AG09319 (cell line): Measurements from ENCODE around the gene TAX1BP3.

Experiments
- DNase-seq: peaks from one replicate; pipeline ENCODE4 v3.0.0-alpha.2; 2010; ENCODE audit warnings: low read depth; ENCODE audit errors: extremely low read depth
- CTCF ChIP-seq: IDR thresholded peaks from 2 replicates; pipeline ENCODE4 v1.5.1; 2011; ENCODE audit warnings: low read depth, mild to moderate bottlenecking, inconsistent platforms, low read length, moderate library complexity

Gene TAX1BP3

GRCh38 chr17:3641717-3642486, 26.5 kb downstream of the TAX1BP3 start:
- TF ChIP-seq CTCF = no peak

GRCh38 chr17:3641014-3641413, 27.4 kb downstream of the TAX1BP3 start:
- no peak for TF ChIP-seq CTCF
- no peak for DNase-seq

More at GRCh38 chr17:3641717-3642486, 26.5 kb downstream of the TAX1BP3 start:
- DNase-seq = no peak

GRCh38 chr17:3639981-3640596, 28.3 kb downstream of the TAX1BP3 start:
- DNase-seq = peak; percentile 8
- TF ChIP-seq CTCF = no peak

- no peak for DNase-seq
- no peak for TF ChIP-seq CTCF
Observed at GRCh38 chr17:3636908-3637373, 31.4 kb downstream of the TAX1BP3 start.

DNA sequence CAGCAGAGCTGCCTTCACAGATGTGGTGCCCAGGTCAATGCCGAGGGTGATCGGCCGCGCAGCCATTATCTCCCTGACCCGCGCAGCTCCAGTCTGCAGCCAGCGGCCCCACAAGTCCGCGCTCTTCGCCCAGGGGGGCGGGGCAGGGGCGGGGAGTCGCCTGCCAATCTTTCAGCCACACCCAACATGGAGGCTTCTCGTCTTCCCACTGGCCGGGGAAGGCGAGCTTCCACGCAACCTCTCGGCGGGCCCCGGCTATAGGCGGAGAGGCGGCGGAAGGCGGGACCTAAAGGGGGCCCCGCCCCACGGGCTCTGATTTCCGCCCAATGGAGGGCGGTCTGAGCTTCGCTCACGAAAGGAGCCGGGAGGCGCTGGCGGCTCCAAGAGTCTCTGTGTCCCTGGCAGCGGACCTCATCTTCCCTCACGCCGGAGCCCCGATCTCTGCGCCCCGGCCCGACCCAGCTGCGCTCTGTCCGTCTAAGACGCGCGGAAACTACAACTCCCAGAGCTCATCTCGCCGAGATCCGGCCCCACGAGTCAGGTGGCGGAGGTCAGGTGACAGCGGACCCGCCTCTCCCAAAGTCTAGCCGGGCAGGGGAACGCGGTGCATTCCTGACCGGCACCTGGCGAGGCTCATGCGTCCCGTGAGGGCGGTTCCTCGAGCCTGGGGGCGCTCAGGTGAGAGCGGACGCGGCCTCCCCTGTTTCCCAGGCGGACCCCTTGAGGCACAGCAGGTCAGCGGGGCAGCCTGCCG, 32.0 kb downstream of the TAX1BP3 start, which contains the start of the genes CTNS and SHPK:
TSS of gene CTNS (plus strand) at position 607 of the 754 bp plus-strand sequence. CDS start 3,447 bp downstream, outside the sequence.
TSS of gene SHPK (minus strand) at position 97 of the 754 bp plus-strand sequence. CDS start at position 66, 31 bp downstream.
- no peak for TF ChIP-seq CTCF

GRCh38 chr17:3635474-3636153, 32.8 kb downstream of the TAX1BP3 start:
- TF ChIP-seq CTCF = no peak
- no peak for DNase-seq

More for the DNA sequence above, 32.0 kb downstream of the TAX1BP3 start, which contains the start of the genes CTNS and SHPK:
- DNase-seq = peak; percentile 89
